MCF 10A (cell line): ENCODE data around the gene GIPC2. TPM values are rescaled to one million over a fixed set of nuclear protein-coding genes. Genes with fewer than 3 reads are reported as not detected.

ENCODE experiments used
- BruUV-seq: library from RNA; stranded (reverse); fragments of 400-500 nt; replicated peaks from 2 replicates; lab custom pipeline; 2021; lab: Mats Ljungman, UMichigan
- CTCF ChIA-PET: fragments of 300-600 bp; sonication (Branson Sonifier 250); formaldehyde crosslinking; extraction: SDS; loops from one replicate; lab custom pipeline; 2021; ENCODE audit warnings: antibody characterized with exemption, inconsistent platforms; lab: Yijun Ruan, JAX
- POLR2A ChIA-PET: fragments of 300-600, 350-650 bp; sonication (Branson Sonifier 250); formaldehyde crosslinking; extraction: SDS; loops from one replicate; lab custom pipeline; 2020; ENCODE audit warnings: antibody characterized with exemption, inconsistent platforms; lab: Yijun Ruan, JAX
- DNase-seq: peaks from one replicate; pipeline ENCODE4 v3.0.0-alpha.2; 2018; ENCODE audit not compliant: unreplicated experiment
- H3K27ac Mint-ChIP-seq: one replicate; pipeline ENCODE4 v1.8.0; 2022; ENCODE audit warnings: mild to moderate bottlenecking, low read depth, mixed read lengths; ENCODE audit not compliant: unreplicated experiment
- H3K27me3 Mint-ChIP-seq: one replicate; pipeline ENCODE4 v1.8.0; 2022; ENCODE audit warnings: mixed read lengths; ENCODE audit not compliant: insufficient read depth, unreplicated experiment
- H3K36me3 Mint-ChIP-seq: one replicate; pipeline ENCODE4 v1.8.0; 2022; ENCODE audit warnings: mild to moderate bottlenecking, moderate library complexity, mixed read lengths; ENCODE audit not compliant: insufficient read depth, unreplicated experiment
- H3K4me1 Mint-ChIP-seq: one replicate; pipeline ENCODE4 v1.8.0; 2022; ENCODE audit warnings: mixed read lengths; ENCODE audit not compliant: insufficient read depth, unreplicated experiment
- H3K4me3 Mint-ChIP-seq: one replicate; pipeline ENCODE4 v1.8.0; 2022; ENCODE audit warnings: mild to moderate bottlenecking, moderate library complexity, mixed read lengths; ENCODE audit not compliant: unreplicated experiment
- H3K9me3 Mint-ChIP-seq: one replicate; pipeline ENCODE4 v1.8.0; 2022; ENCODE audit warnings: mixed read lengths; ENCODE audit not compliant: unreplicated experiment
- intact Hi-C: fragments of 100-400 bp; cut with micrococcal nuclease; formaldehyde crosslinking; loops from 2 replicates; pipeline ENCODE4 v1.14.1; 2022
- total RNA-seq: library from RNA; stranded (reverse); gene quantifications from 2 replicates; pipeline ENCODE4 v1.2.3, GENCODE V29; 2022
- TF ChIP-seq, protein P1 (sequence below): fragments of 200-600 bp; IDR thresholded peaks from one replicate; pipeline ENCODE4 v1.8.0; 2022; ENCODE audit warnings: antibody characterized with exemption, mild to moderate bottlenecking; ENCODE audit not compliant: unreplicated experiment

GIPC2 gene
- total RNA-seq, 1 experiment from 2014 or later = 0.07 TPM

DNA sequence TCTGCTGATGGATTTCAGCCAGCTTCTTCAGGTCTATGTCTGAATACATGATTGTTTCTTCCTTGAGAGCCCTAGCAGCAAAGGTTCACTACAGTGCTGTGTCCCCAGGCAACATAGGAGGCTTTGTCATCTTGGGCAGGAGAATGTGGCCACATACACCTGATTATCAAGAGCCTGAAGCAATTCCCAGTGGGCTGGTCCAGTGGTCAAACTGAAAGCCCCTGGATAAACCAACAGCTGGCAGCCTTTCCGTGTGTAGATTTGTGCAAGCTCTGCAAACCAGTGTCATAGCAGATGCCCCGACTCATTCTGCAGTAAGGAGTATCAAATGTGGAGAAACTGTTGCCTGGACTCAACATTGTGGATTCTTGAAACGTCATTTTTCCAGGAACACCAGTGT lies 2.3 kb upstream of the GIPC2 start:
- Mint-ChIP-seq H3K9me3 (no peaks in the 10 kb centered on the region), H3K36me3 (peaks cover 4% of the 10 kb centered on the region), H3K4me1 (peaks cover 11% of the 10 kb centered on the region), H3K27me3 (no peaks in the 10 kb centered on the region), H3K4me3 (no peak overlapping the region), H3K27ac (no peak overlapping the region)
- TF ChIP-seq, protein P1, sequence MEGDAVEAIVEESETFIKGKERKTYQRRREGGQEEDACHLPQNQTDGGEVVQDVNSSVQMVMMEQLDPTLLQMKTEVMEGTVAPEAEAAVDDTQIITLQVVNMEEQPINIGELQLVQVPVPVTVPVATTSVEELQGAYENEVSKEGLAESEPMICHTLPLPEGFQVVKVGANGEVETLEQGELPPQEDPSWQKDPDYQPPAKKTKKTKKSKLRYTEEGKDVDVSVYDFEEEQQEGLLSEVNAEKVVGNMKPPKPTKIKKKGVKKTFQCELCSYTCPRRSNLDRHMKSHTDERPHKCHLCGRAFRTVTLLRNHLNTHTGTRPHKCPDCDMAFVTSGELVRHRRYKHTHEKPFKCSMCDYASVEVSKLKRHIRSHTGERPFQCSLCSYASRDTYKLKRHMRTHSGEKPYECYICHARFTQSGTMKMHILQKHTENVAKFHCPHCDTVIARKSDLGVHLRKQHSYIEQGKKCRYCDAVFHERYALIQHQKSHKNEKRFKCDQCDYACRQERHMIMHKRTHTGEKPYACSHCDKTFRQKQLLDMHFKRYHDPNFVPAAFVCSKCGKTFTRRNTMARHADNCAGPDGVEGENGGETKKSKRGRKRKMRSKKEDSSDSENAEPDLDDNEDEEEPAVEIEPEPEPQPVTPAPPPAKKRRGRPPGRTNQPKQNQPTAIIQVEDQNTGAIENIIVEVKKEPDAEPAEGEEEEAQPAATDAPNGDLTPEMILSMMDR = no peak
- CTCF ChIA-PET = interaction anchor here (0.6 kb wide), 1 partner anchor 760 kb away, joined by 5 read pairs; no protein-coding TSS in a partner anchor
- intact Hi-C loops = no loop called here
- POLR2A ChIA-PET = interaction anchor here (0.6 to 1.2 kb wide), 4 partner anchors 10 to 52 kb away, joined by 3 to 4 read pairs (median 3); partner anchors contain the start of gene DNAJB4
- BruUV-seq = no TSS peak
- no peak for DNase-seq

DNA sequence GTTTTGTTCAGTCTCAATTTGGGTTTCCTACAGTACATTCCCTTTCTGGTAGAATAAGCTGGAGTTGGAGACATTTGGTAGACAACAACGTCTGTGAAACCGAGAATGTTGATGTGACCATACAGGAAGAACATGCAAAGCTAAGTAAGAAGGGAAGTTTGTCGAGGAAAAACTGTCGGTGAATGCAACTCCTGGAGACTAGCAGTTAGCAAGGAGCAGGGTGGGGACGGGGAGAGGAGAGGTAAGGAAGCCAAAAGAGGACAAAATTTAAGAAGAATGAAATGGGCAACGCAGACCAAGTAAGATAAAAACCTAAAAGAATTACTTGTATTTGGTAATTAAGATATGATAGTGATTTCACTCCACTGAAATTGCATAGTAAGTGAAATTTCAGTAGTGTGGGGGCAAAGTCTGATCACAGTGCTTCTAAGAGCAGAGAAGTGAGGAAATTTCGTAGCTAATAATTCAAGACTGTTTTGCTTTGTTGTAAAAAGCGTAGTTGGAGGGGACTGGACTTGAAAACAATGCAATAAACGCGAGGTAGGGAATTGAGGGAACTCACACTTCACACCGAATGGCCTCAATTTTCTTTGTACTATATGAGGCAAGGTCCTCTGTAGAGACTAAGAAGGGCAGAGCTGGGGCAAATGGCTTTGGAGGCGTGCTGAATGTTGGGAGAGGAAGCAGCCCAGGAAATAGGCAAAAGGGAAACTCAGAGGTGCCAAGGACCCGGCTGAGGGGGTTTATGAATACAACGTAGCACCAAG lies 787 bp upstream of the GIPC2 start:
- TF ChIP-seq, protein P1 = no peak
- Mint-ChIP-seq H3K9me3 (no peaks in the 10 kb centered on the region), H3K4me3 (no peak overlapping the region), H3K4me1 (peaks cover 8% of the 10 kb centered on the region), H3K27me3 (no peaks in the 10 kb centered on the region), H3K36me3 (peaks cover 4% of the 10 kb centered on the region), H3K27ac (no peak overlapping the region)
- intact Hi-C loops = no loop called here
- DNase-seq = no peak
- no TSS peak for BruUV-seq
- ChIA-PET CTCF (interaction anchor here (1.3 kb wide), 1 partner anchor 12 kb away, joined by 3 read pairs; no protein-coding TSS in a partner anchor), POLR2A (interaction anchor here (0.6 to 0.7 kb wide), 4 partner anchors 14 to 145 kb away, joined by 3 read pairs; no protein-coding TSS in a partner anchor)

DNA sequence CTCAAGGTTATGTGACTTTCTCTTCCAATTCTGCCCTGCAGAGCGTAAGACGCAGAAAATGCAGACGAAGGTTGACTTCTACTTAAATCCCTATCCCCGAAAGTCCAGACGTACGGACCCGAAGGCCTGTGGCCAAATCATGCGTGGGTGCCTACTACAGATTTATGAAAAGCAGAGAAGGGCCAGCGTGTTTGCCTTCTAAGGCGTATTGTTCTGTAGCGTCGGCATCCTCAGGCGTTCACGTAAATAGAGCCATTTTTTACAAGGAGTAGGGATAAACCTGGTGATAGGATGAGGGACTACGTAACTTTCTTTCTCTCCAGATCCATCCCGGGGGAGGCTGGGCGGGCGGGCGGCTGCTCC lies 222 bp upstream of the GIPC2 start:
- POLR2A ChIA-PET = interaction anchor here (0.6 kb wide), 1 partner anchor 15 kb away, joined by 3 read pairs; no protein-coding TSS in a partner anchor
- no TSS peak for BruUV-seq
- DNase-seq = no peak
- peaks cover 7% of the 10 kb centered on the region for H3K4me1 Mint-ChIP-seq
- CTCF ChIA-PET = no interaction called here
- H3K9me3 Mint-ChIP-seq = no peaks in the 10 kb centered on the region
- intact Hi-C loops = no loop called here
- H3K4me3 Mint-ChIP-seq = no peak overlapping the region
- no peak overlapping the region for H3K27ac Mint-ChIP-seq
- TF ChIP-seq, protein P1 = no peak
- peaks cover 4% of the 10 kb centered on the region for H3K36me3 Mint-ChIP-seq
- no peaks in the 10 kb centered on the region for H3K27me3 Mint-ChIP-seq

DNA sequence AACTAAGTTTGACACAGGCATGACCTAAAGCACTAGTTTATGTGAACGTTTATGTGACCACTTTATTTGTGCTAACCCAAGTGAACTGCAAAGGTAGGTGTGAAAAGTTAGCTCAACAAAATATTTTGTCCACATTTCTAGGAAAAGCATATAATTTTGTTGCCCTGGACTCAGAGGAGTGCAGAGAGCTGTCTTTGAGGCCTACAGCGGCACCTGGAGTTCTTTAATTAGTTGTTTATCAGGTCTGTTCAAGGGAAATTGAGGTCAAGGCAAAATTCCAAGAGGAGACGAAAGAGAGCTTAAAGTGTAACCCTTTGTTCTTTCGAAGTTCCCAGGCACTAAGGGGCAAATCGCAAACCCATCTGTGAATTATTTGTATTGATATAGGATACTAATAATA lies 1.3 kb downstream of the GIPC2 start:
- CTCF ChIA-PET = interaction anchor here (0.9 to 1.3 kb wide), 2 partner anchors 13 to 32 kb away, joined by 3 to 5 read pairs; no protein-coding TSS in a partner anchor
- no TSS peak for BruUV-seq
- H3K27ac Mint-ChIP-seq = no peak overlapping the region

More for the DNA sequence above, 1.3 kb downstream of the GIPC2 start:
- Mint-ChIP-seq H3K27me3 (no peaks in the 10 kb centered on the region), H3K36me3 (peaks cover 4% of the 10 kb centered on the region), H3K9me3 (no peaks in the 10 kb centered on the region), H3K4me1 (no peaks in the 10 kb centered on the region), H3K4me3 (no peak overlapping the region)
- no peak for DNase-seq
- intact Hi-C loops = no loop called here
- TF ChIP-seq, protein P1 = no peak
- POLR2A ChIA-PET = interaction anchor here (0.6 to 1.2 kb wide), 4 partner anchors 8 to 116 kb away, joined by 3 to 4 read pairs (median 3); no protein-coding TSS in a partner anchor
